Ammon's horn (tissue), 1 donor: ENCODE data around the gene RASSF5.
"Not testable (repeated sequence)": the region's sequence is repeated elsewhere in the genome, so short reads cannot be mapped to it uniquely, and the experiment has no call there.

ENCODE experiments used
- DNase-seq: peaks from one replicate; pipeline ENCODE4 v3.0.0-alpha.2; 2016; ENCODE audit warnings: low spot score

RASSF5 gene

GRCh38 chr1:206572835-206573234 lies 65.5 kb downstream of the RASSF5 start:
- DNase-seq = no peak

- no peak for DNase-seq
These were observed 66.0 kb downstream of the RASSF5 start for GRCh38 chr1:206573319-206573718.

- no peak for DNase-seq
These were observed 66.4 kb downstream of the RASSF5 start for GRCh38 chr1:206573762-206574161.

- peak; percentile 79 for DNase-seq
These were observed 68.0 kb downstream of the RASSF5 start for GRCh38 chr1:206575165-206575893.

- DNase-seq = no peak
These were observed 68.8 kb downstream of the RASSF5 start for GRCh38 chr1:206575894-206576737.

GRCh38 chr1:206577626-206578025 lies 70.3 kb downstream of the RASSF5 start:
- DNase-seq = no peak

GRCh38 chr1:206578068-206578977 lies 71.0 kb downstream of the RASSF5 start:
- no peak for DNase-seq

GRCh38 chr1:206578978-206579374 lies 71.6 kb downstream of the RASSF5 start:
- DNase-seq = no peak

GRCh38 chr1:206579747-206580437 lies 72.6 kb downstream of the RASSF5 start:
- peak; percentile 85 for DNase-seq

- DNase-seq = no peak
These were observed 73.2 kb downstream of the RASSF5 start for GRCh38 chr1:206580438-206581113.

- DNase-seq = not testable (repeated sequence)
These were observed 73.8 kb downstream of the RASSF5 start for GRCh38 chr1:206581114-206581497.

GRCh38 chr1:206581571-206581981 lies 74.2 kb downstream of the RASSF5 start:
- peak; percentile 69 for DNase-seq

- DNase-seq = no peak
These were observed 75.2 kb downstream of the RASSF5 start for GRCh38 chr1:206582537-206582936.

- no peak for DNase-seq
These were observed 75.8 kb downstream of the RASSF5 start for GRCh38 chr1:206582971-206583706.

GRCh38 chr1:206583707-206584648 lies 76.6 kb downstream of the RASSF5 start:
- peak; percentile 87 for DNase-seq

- no peak for DNase-seq
These were observed 77.4 kb downstream of the RASSF5 start for GRCh38 chr1:206584683-206585082.

GRCh38 chr1:206586501-206587445 lies 79.4 kb downstream of the RASSF5 start:
- DNase-seq = no peak

GRCh38 chr1:206587904-206588303 lies 80.6 kb downstream of the RASSF5 start:
- no peak for DNase-seq
